ENCODE results near the gene P2RY10.
"Not testable (repeated sequence)": the region's sequence is repeated elsewhere in the genome, so short reads cannot be mapped to it uniquely, and the experiment has no call there.

The P2RY10 gene

GRCh38 chrX:78945186-78945912, at the start of gene P2RY10:
Gene P2RY10 (plus strand): TSS chrX:78945391. CDS start chrX:78960521, 15,130 bp downstream.
- in situ Hi-C loops (cut with MboI; ENCODE audit: low sequenced_read_pairs) = no loop called here

GRCh38 chrX:78922754-78923153, 22.4 kb upstream of the P2RY10 start:
- in situ Hi-C loops (cut with MboI; ENCODE audit: low sequenced_read_pairs) = no loop called here

- in situ Hi-C loops (cut with MboI; ENCODE audit: low sequenced_read_pairs) = no loop called here
These were observed 21.8 kb upstream of the P2RY10 start for GRCh38 chrX:78923198-78924015.

GRCh38 chrX:78931814-78932213, 13.4 kb upstream of the P2RY10 start:
- in situ Hi-C loops (cut with MboI; ENCODE audit: low sequenced_read_pairs) = no loop called here

DNA sequence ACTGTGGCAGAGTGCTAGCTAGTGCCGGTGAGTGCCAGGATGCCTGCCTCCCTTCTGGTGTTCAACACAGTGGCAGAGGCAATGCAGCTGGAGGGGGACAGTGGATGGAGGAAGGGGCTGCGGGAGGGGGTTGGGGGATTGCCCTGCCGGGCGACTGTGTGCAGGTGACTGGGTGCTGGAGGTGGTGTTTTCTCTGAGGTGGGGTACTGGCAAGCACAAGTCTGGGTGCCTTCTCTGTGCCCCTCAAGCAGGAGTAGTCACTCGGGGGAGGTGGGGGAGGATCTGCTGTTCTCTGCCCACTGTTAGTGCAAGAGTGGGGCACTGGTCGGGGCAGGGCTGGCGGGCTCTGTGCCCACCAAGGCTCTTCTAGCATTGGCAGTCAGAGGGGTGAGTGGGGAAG, 10.3 kb upstream of the P2RY10 start:
- in situ Hi-C loops (cut with MboI; ENCODE audit: low sequenced_read_pairs) = no loop called here

DNA sequence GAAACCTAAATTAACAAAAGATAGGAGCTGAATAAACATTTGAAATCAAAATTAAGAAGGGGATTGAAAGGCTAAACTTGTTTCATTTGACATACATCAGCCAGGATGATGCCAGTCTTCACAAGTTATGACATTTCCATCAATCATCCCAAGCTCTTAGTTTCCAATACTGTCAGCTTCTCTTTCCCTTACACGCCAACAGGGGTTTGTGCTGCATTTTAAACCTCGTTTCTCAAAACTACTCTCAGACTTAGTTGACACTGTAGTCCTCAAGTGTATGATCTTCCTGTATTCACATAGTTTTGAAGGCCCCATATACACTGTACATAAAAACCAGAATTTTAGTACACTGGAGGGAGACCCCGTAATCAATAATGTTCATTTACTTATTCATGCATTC, 840 bp upstream of the P2RY10 start:
- in situ Hi-C loops (cut with MboI; ENCODE audit: low sequenced_read_pairs) = no loop called here

DNA sequence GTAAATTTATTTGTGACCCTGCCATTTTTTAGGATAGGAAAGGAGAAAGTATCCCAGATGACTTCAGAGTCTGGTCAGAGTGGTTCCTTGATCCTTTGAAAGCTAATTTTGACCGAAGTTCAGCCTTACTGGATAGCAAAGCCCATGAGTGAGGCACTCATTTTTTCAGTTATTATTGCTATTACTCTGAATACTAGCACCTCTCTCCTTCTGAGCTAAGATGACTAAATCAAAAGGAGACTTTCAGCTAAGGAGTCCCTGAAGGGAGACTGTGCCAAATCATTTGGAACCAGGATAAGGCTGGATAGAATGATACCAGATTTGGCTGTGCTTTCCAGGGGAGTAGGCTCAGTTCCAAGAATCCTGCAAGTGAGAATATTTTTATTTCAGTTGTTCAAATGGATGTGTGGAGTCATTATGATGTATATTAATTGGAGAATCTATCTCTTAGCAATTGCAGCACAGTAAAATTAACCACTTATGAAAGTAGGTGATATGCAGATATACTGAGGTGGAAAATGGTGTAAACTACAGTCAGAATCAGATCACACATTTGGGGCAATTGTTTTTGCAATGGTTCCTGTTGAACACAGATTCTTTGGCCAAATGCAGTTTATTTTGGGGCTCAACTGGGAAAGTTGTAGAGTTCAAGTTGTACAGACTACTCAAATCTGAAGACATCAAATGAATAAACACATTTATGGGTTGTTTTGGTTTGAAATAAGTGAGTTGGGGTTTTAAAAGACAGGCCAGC, 1.2 kb downstream of the P2RY10 start:
- in situ Hi-C loops (cut with MboI; ENCODE audit: low sequenced_read_pairs) = no loop called here

DNA sequence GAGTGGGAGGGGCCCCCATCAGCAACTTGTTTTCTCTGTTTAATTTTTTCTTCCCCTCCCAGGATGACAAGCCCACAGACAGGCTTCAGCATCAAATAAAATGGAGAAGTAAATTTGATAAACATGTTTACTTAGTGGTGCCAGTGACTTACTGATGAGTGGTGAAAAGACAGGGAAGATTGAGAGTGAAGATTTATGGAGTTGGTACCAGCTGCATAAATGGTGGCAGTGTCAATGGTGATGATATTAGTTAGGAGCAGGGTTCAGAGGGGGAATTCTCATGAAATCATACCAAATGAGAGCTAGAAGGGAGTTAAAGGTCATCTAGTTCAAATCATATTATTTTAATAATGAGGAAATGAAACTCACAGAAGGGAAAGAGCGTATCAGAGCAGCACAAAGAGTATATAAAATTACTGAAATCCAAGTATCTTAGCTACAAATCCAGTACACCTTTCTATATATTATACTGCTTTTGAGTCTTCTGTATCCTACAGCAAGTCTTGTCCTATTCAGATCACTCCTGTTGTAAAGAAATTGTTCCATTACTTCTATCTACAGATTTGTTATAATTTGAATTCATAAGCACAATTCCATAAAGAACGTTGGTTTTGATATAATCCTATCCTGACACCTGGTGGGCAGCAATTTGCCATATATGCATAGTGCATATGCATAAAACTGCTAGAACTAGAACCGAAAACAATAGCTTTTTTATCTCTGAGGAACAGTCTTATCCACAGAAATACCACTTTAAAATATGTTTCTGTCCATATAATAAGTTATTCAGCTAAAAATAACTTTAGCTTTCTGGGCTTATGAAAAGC, 5.0 kb downstream of the P2RY10 start:
- in situ Hi-C loops (cut with MboI; ENCODE audit: low sequenced_read_pairs) = no loop called here

- in situ Hi-C loops (cut with MboI; ENCODE audit: low sequenced_read_pairs) = no loop called here
These were observed 12.0 kb downstream of the P2RY10 start for GRCh38 chrX:78957049-78957767.

DNA sequence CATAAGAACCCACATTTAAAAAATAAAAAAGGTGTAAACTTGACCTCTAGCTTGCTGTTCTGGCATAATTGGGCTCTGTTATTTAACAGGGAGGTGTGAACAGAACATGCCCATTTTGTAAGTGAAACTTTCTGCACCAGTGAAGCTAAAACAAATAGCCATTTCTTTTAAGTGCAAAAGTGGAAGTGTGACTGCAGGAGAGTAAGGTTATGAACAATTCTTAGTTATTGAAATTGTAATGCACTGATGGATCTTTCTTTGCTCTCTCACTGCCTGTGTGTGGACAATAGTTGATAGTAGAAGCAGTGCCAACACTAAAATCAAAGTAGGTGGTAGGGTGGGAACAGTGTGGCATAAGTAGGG, 12.6 kb downstream of the P2RY10 start:
- in situ Hi-C loops (cut with MboI; ENCODE audit: low sequenced_read_pairs) = no loop called here

DNA sequence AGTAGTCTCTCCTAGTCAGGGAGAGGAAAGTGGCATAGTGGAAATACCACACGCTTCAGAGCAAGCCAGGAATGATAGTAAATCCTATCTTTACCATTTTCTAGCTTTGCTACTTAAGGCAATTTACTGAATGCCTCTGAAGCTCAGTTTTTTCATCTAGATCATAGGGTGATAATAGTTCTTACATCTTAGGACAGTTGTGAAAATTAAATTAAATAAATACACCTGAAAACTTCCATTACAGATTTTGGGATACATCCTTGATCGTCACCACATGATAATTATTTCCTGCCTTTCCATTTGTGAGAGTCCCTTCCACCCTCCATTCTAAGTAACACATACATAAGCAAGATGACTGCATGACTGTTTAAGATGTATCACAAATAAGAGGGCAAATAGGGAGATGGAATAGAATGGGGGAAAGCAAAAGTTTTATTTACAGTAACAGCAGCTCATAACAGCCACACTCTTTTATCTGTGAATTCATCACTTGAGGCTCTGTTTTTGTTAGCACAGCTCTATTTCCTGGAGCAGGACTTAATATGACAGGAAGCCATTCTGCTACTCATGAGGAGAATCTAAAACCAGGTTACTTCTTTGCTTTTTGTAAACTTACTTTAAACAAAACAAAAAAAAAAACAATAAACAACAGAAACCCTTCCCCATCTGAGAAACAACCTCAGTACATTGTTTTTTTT, 13.4 kb downstream of the P2RY10 start:
- in situ Hi-C loops (cut with MboI; ENCODE audit: low sequenced_read_pairs) = no loop called here

- in situ Hi-C loops (cut with MboI; ENCODE audit: low sequenced_read_pairs) = no loop called here
These were observed 15.7 kb downstream of the P2RY10 start for GRCh38 chrX:78960888-78961287.

GRCh38 chrX:78964598-78964997, 19.4 kb downstream of the P2RY10 start:
- in situ Hi-C loops (cut with MboI; ENCODE audit: low sequenced_read_pairs) = no loop called here

DNA sequence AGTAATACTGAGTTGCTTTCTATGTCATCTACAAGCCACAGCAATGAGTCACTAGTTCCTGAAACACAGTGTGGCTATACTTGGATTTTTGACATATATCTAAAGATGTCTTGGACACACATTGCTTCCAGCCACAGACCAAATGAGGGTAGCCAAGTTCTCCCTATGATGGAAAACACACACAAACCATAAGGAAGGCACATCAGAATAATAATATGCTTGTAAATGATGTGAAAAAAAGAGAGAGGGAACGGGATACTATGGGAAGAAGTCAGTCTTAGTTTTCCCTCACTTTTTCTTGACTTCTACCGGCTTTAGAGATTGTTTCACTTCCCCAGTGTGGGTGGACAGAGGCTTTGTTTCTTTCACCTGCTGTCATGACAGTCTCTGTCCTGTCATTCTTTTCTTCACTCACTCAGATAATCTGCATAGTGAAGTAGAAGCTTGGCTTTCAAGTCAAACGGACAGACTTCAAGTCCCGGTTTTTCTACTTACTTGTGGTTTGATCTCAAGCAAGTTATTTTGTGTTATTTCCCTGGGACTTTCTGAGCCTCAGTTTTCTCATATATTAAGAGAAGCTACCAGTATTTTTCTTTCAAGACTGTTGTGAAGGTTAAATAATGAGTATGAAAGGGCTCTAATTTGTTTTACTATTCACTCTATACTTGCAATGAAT, 34.7 kb downstream of the P2RY10 start:
- in situ Hi-C loops (cut with MboI; ENCODE audit: low sequenced_read_pairs) = no loop called here

- in situ Hi-C loops (cut with MboI; ENCODE audit: low sequenced_read_pairs) = no loop called here
These were observed 44.2 kb downstream of the P2RY10 start for GRCh38 chrX:78989349-78989748.

GRCh38 chrX:78997870-78998558, 52.8 kb downstream of the P2RY10 start:
- in situ Hi-C loops (cut with MboI; ENCODE audit: low sequenced_read_pairs) = no loop called here

- in situ Hi-C loops (cut with MboI; ENCODE audit: low sequenced_read_pairs) = not testable (repeated sequence)
These were observed 62.3 kb downstream of the P2RY10 start for GRCh38 chrX:79007540-79007939.
